Esophagus squamous epithelium (tissue), 5 donors: Measurements from ENCODE around the gene C3orf18. TPM values are rescaled to one million over a fixed set of nuclear protein-coding genes. Genes with fewer than 3 reads are reported as not detected.

ENCODE experiments used
- DNase-seq: peaks from one replicate; lab custom pipeline; 2025; lab: John Stamatoyannopoulos, UW
- H3K27ac ChIP-seq, 4 donors: fragments of 200-600 bp; sonication (generic); one replicate each; pipeline ENCODE4 v1.5.1; 2016 to 2019; ENCODE audit warnings: mild to moderate bottlenecking in 1 of 4
- H3K27me3 ChIP-seq, 4 donors: fragments of 200-600 bp; sonication (generic); 1 replicate in 3 of 4; 2 replicates in 1 of 4; pipeline versions ENCODE4 v1.5.1 to v1.6.0; 2017 to 2021; ENCODE audit warnings: antibody characterized with exemption in 1 of 4
- H3K36me3 ChIP-seq, 3 donors: fragments of 200-600 bp; sonication (generic); one replicate each; pipeline ENCODE4 v1.5.1; 2016 to 2019
- H3K4me1 ChIP-seq, 3 donors: fragments of 200-600 bp; sonication (generic); one replicate each; pipeline ENCODE4 v1.5.1; 2017 to 2019
- H3K4me3 ChIP-seq, 4 donors: fragments of 200-600 bp; sonication (generic); 1 replicate in 3 of 4; 2 replicates in 1 of 4; pipeline ENCODE4 v1.5.1; 2016 to 2019; ENCODE audit warnings: mild to moderate bottlenecking in 2 of 4, moderate library complexity in 1 of 4
- H3K9me3 ChIP-seq, 3 donors: fragments of 200-600 bp; sonication (generic); one replicate each; pipeline ENCODE4 v1.5.1; 2016 to 2019
- POLR2A ChIP-seq, 4 donors: fragments of 450-650 bp; IDR thresholded peaks; one replicate each; pipeline ENCODE4 v1.6.1; 2017; ENCODE audit warnings: antibody characterized with exemption in 4 of 4, mild to moderate bottlenecking in 4 of 4, moderate library complexity in 3 of 4
- WGBS, 2 donors: methylation state at CpG; one replicate each; pipeline ENCODE4 v1.1.5; 2018; 5-methylcytosine and 5-hydroxymethylcytosine counted together
- intact Hi-C: fragments of 100-400 bp; cut with DNase I; formaldehyde crosslinking; loops from one replicate; pipeline ENCODE4 v1.15.0; 2022
- total RNA-seq, 4 donors: library from RNA; depleted of rRNA; stranded (reverse); fragments of >200 nt; gene quantifications; one replicate each; pipeline ENCODE4 v1.1.0, GENCODE V29; 2016
- TF ChIP-seq, protein P1 (sequence below), 6 experiments: fragments of 450-650 bp in 4 of 6; fragments of 200-600 bp in 2 of 6; sonication (generic) in 2 of 6; IDR thresholded peaks; one replicate each; pipeline ENCODE4 v1.5.1; 2016 to 2019; ENCODE audit warnings: antibody characterized with exemption in 6 of 6, mild to moderate bottlenecking in 4 of 6, moderate library complexity in 4 of 6
- donor health status: DM: yes; HTN: yes; CAD: no.

Gene C3orf18
- total RNA-seq, 4 donors from 2014 or later, result 0.15 to 3.2 (median 1.2) TPM

GRCh38 chr3:50550079-50550736 lies 17.3 kb downstream of the C3orf18 start:
- 58 to 65% methylated on average over 4 to 7 of the region's 13 CpGs for WGBS, 2 donors
- H3K36me3 ChIP-seq, result no peaks in the 10 kb centered on the region
- peaks cover 0 to 8% (median 0%) of the 10 kb centered on the region in 4 donors for H3K27me3 ChIP-seq
- intact Hi-C loops, result no loop called here
- no peak overlapping the region for H3K4me3 ChIP-seq
- H3K9me3 ChIP-seq, result no peaks in the 10 kb centered on the region
- H3K4me1 ChIP-seq, result no peaks in the 10 kb centered on the region
- DNase-seq, result no peak
- TF ChIP-seq, protein P1, sequence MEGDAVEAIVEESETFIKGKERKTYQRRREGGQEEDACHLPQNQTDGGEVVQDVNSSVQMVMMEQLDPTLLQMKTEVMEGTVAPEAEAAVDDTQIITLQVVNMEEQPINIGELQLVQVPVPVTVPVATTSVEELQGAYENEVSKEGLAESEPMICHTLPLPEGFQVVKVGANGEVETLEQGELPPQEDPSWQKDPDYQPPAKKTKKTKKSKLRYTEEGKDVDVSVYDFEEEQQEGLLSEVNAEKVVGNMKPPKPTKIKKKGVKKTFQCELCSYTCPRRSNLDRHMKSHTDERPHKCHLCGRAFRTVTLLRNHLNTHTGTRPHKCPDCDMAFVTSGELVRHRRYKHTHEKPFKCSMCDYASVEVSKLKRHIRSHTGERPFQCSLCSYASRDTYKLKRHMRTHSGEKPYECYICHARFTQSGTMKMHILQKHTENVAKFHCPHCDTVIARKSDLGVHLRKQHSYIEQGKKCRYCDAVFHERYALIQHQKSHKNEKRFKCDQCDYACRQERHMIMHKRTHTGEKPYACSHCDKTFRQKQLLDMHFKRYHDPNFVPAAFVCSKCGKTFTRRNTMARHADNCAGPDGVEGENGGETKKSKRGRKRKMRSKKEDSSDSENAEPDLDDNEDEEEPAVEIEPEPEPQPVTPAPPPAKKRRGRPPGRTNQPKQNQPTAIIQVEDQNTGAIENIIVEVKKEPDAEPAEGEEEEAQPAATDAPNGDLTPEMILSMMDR (IDR thresholded peaks at IDR 0.05), result peak; percentile 51 to 73 (median 60)
- TF ChIP-seq POLR2A (IDR thresholded peaks at IDR 0.05), result no peak
- H3K27ac ChIP-seq, result no peak overlapping the region

- intact Hi-C loops, result no loop called here
- TF ChIP-seq, protein P1 (IDR thresholded peaks at IDR 0.05), result no peak
- TF ChIP-seq POLR2A (IDR thresholded peaks at IDR 0.05), result no peak
- H3K27me3 ChIP-seq, result peaks cover 0 to under 1% (median 0%) of the 10 kb centered on the region in 4 donors
- H3K4me1 ChIP-seq, result no peaks in the 10 kb centered on the region
- H3K36me3 ChIP-seq, result no peaks in the 10 kb centered on the region
- DNase-seq, result no peak
- no peak overlapping the region for H3K27ac ChIP-seq
- H3K4me3 ChIP-seq, result no peak overlapping the region
- WGBS, 2 donors, result 74 to 83% methylated on average over 3 of the region's 3 CpGs
- H3K9me3 ChIP-seq, result no peaks in the 10 kb centered on the region
Measured at GRCh38 chr3:50549226-50549625, 18.3 kb downstream of the C3orf18 start.

- TF ChIP-seq, protein P1 (IDR thresholded peaks at IDR 0.05), result no peak
- TF ChIP-seq POLR2A (IDR thresholded peaks at IDR 0.05), result no peak
- Histone ChIP-seq H3K36me3 (no peaks in the 10 kb centered on the region), H3K4me3 (no peak overlapping the region), H3K27ac (no peak overlapping the region), H3K4me1 (no peaks in the 10 kb centered on the region), H3K27me3 (no peaks in the 10 kb centered on the region), H3K9me3 (no peaks in the 10 kb centered on the region)
- WGBS, 2 donors, result no CpG with 5 or more reads among the region's 1 CpG
- intact Hi-C loops, result no loop called here
- no peak for DNase-seq
Measured at GRCh38 chr3:50545781-50546180, 21.8 kb downstream of the C3orf18 start.

DNA sequence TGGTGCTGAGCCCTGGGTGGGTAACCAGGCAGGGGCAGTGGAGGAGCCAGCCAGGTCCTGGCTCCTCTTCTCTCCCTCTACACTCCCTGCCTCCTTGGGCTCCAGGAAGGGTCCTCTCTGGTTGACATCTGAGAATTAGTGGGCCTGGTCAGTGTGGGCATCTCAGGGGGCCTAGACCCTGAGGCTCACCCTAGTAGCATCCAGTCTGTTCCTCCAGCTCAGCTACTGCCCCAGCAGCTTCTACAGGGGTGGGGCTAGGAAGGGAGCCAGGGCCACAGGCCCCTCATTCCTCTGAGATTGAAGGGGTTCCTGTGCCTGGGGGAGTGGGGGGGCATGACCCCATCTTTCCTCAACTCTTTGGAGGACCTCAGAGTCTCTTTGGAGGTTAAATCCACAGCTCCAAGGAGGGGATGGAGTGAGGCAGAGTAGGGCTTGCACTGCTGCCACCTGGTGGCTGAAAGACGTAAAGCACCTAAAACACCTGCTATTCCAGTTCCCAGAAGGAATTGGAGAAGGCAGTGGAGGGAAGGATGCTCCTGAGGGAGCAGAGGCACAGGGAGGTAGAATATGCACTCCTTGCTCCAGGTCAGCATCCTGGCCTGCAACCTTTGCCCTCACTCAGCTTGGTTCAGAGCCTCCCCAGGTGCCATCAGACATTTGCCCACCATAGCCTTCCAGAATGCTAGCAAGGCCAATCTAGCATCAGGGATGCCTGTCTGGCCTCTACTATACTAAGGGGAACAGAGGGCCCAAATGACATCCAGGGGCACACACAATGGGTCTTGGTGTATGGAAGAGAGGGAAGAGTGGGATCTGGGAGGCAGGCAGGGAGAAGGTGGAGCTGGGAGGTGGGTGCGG lies 25.1 kb downstream of the C3orf18 start:
- H3K4me3 ChIP-seq, result no peak overlapping the region
- H3K27ac ChIP-seq, result no peak overlapping the region
- 42 to 50% methylated on average over 2 of the region's 2 CpGs for WGBS, 2 donors
- peaks cover 0 to 19% (median 0%) of the 10 kb centered on the region in 4 donors for H3K27me3 ChIP-seq
- peaks cover 0 to 9% (median 0%) of the 10 kb centered on the region in 3 donors for H3K4me1 ChIP-seq
- H3K9me3 ChIP-seq, result no peaks in the 10 kb centered on the region
- no peak for DNase-seq
- TF ChIP-seq, protein P1 (IDR thresholded peaks at IDR 0.05), result peak; percentile 81 to 89 (median 84)
- no peak for TF ChIP-seq POLR2A (IDR thresholded peaks at IDR 0.05)
- H3K36me3 ChIP-seq, result no peaks in the 10 kb centered on the region
- intact Hi-C loops, result loop anchor here (5.0 kb wide), 1 partner anchor 105 kb away; no protein-coding TSS in a partner anchor
